ENCODE results near the gene PRKN.
"Not testable (repeated sequence)": the region's sequence is repeated elsewhere in the genome, so short reads cannot be mapped to it uniquely, and the experiment has no call there.

- TF ChIP-seq, protein P1, sequence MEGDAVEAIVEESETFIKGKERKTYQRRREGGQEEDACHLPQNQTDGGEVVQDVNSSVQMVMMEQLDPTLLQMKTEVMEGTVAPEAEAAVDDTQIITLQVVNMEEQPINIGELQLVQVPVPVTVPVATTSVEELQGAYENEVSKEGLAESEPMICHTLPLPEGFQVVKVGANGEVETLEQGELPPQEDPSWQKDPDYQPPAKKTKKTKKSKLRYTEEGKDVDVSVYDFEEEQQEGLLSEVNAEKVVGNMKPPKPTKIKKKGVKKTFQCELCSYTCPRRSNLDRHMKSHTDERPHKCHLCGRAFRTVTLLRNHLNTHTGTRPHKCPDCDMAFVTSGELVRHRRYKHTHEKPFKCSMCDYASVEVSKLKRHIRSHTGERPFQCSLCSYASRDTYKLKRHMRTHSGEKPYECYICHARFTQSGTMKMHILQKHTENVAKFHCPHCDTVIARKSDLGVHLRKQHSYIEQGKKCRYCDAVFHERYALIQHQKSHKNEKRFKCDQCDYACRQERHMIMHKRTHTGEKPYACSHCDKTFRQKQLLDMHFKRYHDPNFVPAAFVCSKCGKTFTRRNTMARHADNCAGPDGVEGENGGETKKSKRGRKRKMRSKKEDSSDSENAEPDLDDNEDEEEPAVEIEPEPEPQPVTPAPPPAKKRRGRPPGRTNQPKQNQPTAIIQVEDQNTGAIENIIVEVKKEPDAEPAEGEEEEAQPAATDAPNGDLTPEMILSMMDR (conservative IDR thresholded peaks at IDR 0.05): not testable (repeated sequence)
- not testable (repeated sequence) for TF ChIP-seq EZH2 (IDR thresholded peaks at IDR 0.05; ENCODE audit: low read depth)
Observed at GRCh38 chr6:161886545-161886944, 841.0 kb downstream of the PRKN start.
